Peyer's patch (tissue), 4 donors: ENCODE measurements around the gene CAMK2B. TPM values are rescaled to one million over a fixed set of nuclear protein-coding genes. Genes with fewer than 3 reads are reported as not detected.
A peak's percentile ranks its signal among the peaks of the same experiment; 100 is the strongest.

ENCODE experiments used
- DNase-seq, 3 donors: peaks; one replicate each; pipeline ENCODE4 v3.0.0-alpha.2; 2017 to 2019
- H3K27ac ChIP-seq, 4 donors: fragments of 200-600 bp; sonication (generic); one replicate each; pipeline ENCODE4 v1.5.1; 2016 to 2019
- H3K27me3 ChIP-seq, 2 donors: fragments of 200-600 bp; sonication (generic); one replicate each; pipeline ENCODE4 v1.5.1; 2019
- H3K36me3 ChIP-seq, 3 donors: fragments of 200-600 bp; sonication (generic); one replicate each; pipeline ENCODE4 v1.5.1; 2016 to 2019
- H3K4me1 ChIP-seq, 4 donors: fragments of 200-600 bp; sonication (generic); one replicate each; pipeline ENCODE4 v1.5.1; 2016 to 2019
- H3K4me3 ChIP-seq, 4 donors: fragments of 200-600 bp; sonication (generic); 1 replicate in 3 of 4; 2 replicates in 1 of 4; pipeline ENCODE4 v1.5.1; 2016 to 2019; ENCODE audit warnings: mild to moderate bottlenecking in 1 of 4
- H3K9me3 ChIP-seq, 4 donors: fragments of 200-600 bp; sonication (generic); one replicate each; pipeline ENCODE4 v1.5.1; 2016 to 2019; ENCODE audit warnings: mild to moderate bottlenecking in 1 of 4
- CTCF ChIP-seq, 6 experiments: fragments of 450-650 bp in 4 of 6; fragments of 200-600 bp in 2 of 6; sonication (generic) in 1 of 6; IDR thresholded peaks; one replicate each; pipeline ENCODE4 v1.5.1; 2017 to 2019; ENCODE audit warnings: antibody characterized with exemption in 6 of 6, mild to moderate bottlenecking in 3 of 6, moderate library complexity in 1 of 6
- POLR2A ChIP-seq, 2 donors: fragments of 450-650 bp; IDR thresholded peaks; one replicate each; pipeline ENCODE4 v1.5.1; 2017; ENCODE audit warnings: antibody characterized with exemption in 2 of 2, mild to moderate bottlenecking in 2 of 2, moderate library complexity in 2 of 2
- total RNA-seq, 4 donors: library from RNA; depleted of rRNA; stranded (reverse); fragments of >200 nt; gene quantifications; one replicate each; pipeline ENCODE4 v1.1.0, GENCODE V29; 2016

CAMK2B gene
- total RNA-seq, 4 donors from 2014 or later: 0.67 to 3.9 (median 2.2) TPM

GRCh38 chr7:44308596-44309270, 16.7 kb downstream of the CAMK2B start:
- H3K27me3 ChIP-seq: peaks cover 0 to 6% of the 10 kb centered on the region in 2 donors
- no peak overlapping the region for H3K27ac ChIP-seq
- H3K36me3 ChIP-seq: no peaks in the 10 kb centered on the region
- H3K9me3 ChIP-seq: no peaks in the 10 kb centered on the region
- DNase-seq: peak in 1 of 3 donors; percentile 42
- no peak overlapping the region for H3K4me3 ChIP-seq
- peaks cover 0 to 12% (median 3%) of the 10 kb centered on the region in 4 donors for H3K4me1 ChIP-seq
- TF ChIP-seq CTCF (IDR thresholded peaks at IDR 0.05) (no peak), POLR2A (IDR thresholded peaks at IDR 0.05) (no peak)

- Histone ChIP-seq H3K27ac (no peak overlapping the region), H3K4me3 (no peak overlapping the region), H3K4me1 (peaks cover 0 to 12% (median 3%) of the 10 kb centered on the region in 4 donors), H3K9me3 (no peaks in the 10 kb centered on the region), H3K27me3 (peaks cover 0 to 6% of the 10 kb centered on the region in 2 donors), H3K36me3 (no peaks in the 10 kb centered on the region)
- TF ChIP-seq CTCF (IDR thresholded peaks at IDR 0.05) (no peak), POLR2A (IDR thresholded peaks at IDR 0.05) (no peak)
- DNase-seq: peak in 1 of 3 donors; percentile 33
Observed at GRCh38 chr7:44307905-44308595, 17.3 kb downstream of the CAMK2B start.

- Histone ChIP-seq H3K4me1 (peaks cover 0 to 12% (median 3%) of the 10 kb centered on the region in 4 donors), H3K9me3 (no peaks in the 10 kb centered on the region), H3K36me3 (no peaks in the 10 kb centered on the region), H3K27ac (no peak overlapping the region), H3K4me3 (no peak overlapping the region), H3K27me3 (peaks cover 0 to 6% of the 10 kb centered on the region in 2 donors)
- TF ChIP-seq POLR2A (IDR thresholded peaks at IDR 0.05) (no peak), CTCF (IDR thresholded peaks at IDR 0.05) (no peak)
- DNase-seq: peak in 1 of 3 donors; percentile 34
Observed at GRCh38 chr7:44307301-44307900, 18.0 kb downstream of the CAMK2B start.

GRCh38 chr7:44306606-44307005, 18.8 kb downstream of the CAMK2B start:
- Histone ChIP-seq H3K27me3 (peaks cover 0 to 6% of the 10 kb centered on the region in 2 donors), H3K4me3 (no peak overlapping the region), H3K9me3 (no peaks in the 10 kb centered on the region), H3K27ac (no peak overlapping the region), H3K4me1 (peaks cover 0 to 12% (median 3%) of the 10 kb centered on the region in 4 donors), H3K36me3 (no peaks in the 10 kb centered on the region)
- no peak for DNase-seq
- TF ChIP-seq CTCF (IDR thresholded peaks at IDR 0.05): no peak
- no peak for TF ChIP-seq POLR2A (IDR thresholded peaks at IDR 0.05)

GRCh38 chr7:44305564-44306507, 19.6 kb downstream of the CAMK2B start:
- Histone ChIP-seq H3K27ac (no peak overlapping the region), H3K9me3 (no peaks in the 10 kb centered on the region), H3K36me3 (no peaks in the 10 kb centered on the region), H3K4me3 (no peak overlapping the region), H3K27me3 (peaks cover 0 to 6% of the 10 kb centered on the region in 2 donors), H3K4me1 (peaks cover 0 to 12% (median 3%) of the 10 kb centered on the region in 4 donors)
- peak in 2 of 3 donors; percentile 3 to 20 for DNase-seq
- no peak for TF ChIP-seq POLR2A (IDR thresholded peaks at IDR 0.05)
- TF ChIP-seq CTCF (IDR thresholded peaks at IDR 0.05): no peak
